ENCODE data around the gene CARS1. TPM values are rescaled to one million over a fixed set of nuclear protein-coding genes. Genes with fewer than 3 reads are reported as not detected.

The CARS1 gene
- polyA plus RNA-seq, 1 of the 3 experiments (the other 2 are of a cell fraction), result 52.1 TPM

DNA sequence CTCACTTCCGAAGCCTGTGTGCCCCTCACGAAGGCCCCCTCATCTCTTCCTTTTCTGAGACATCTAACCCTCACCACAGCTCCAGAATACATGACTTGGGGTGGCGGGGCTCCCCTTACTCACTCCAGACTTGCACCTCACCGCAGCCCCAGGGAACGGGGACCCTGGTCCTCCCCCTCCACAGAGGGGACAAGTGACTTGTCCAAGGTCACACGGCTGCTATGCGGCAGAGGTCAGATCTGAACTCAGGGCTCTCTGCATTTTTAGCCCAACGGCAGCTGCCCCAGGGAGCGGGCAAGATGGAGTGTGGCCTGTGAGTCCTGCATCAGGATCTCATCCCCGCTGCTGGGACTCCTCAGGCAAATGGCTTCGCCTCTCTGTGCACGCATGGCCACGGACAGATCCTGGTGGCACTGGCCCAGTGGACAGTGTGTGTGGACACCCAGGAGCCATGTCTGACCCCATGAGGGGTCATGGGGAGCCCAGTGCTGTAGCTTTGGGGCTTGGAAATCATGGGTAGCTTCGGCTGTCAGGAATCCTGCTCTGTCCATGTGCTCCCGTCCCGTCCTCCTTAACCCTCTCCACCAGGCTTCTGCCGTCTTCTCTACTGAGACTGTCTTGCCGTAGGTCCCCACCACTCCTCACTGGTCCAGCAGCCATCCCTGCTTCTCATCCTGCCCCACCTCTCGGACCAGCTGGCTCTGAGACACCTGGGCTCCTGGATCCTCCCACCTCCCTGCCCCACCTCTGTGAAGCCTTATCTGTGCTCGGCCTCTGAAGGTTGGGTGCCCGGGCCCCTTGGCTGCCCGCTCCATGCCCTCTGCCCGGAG lies 48.0 kb upstream of the CARS1 start:
- no peak overlapping the region for H3K27ac ChIP-seq (ENCODE audit: low read depth in 2 of 2, low read length in 1 of 2)
- H3K4me2 ChIP-seq, result no peak overlapping the region
- H3F3A ChIP-seq (replicated peaks; ENCODE audit: insufficient read depth), result no peaks in the 10 kb centered on the region
- H3K36me3 ChIP-seq (replicated peaks in 1 of 2; ENCODE audit: control insufficient read depth in 1 of 2, insufficient read depth in 2 of 2, low read length in 1 of 2), result no peaks in the 10 kb centered on the region
- ChIA-PET POLR2A (no interaction called here), CTCF (interaction anchor here (1.2 to 2.0 kb wide), 3 partner anchors 13 to 15 kb away, joined by 4 to 13 read pairs (median 7); no protein-coding TSS in a partner anchor)
- 97% methylated on average over 16 of the region's 23 CpGs for WGBS (ENCODE audit: low lambda C conversion rate)
- no peaks in the 10 kb centered on the region for H3K9me2 ChIP-seq
- H3K9ac ChIP-seq, result no peak overlapping the region
- TF ChIP-seq, protein P1, sequence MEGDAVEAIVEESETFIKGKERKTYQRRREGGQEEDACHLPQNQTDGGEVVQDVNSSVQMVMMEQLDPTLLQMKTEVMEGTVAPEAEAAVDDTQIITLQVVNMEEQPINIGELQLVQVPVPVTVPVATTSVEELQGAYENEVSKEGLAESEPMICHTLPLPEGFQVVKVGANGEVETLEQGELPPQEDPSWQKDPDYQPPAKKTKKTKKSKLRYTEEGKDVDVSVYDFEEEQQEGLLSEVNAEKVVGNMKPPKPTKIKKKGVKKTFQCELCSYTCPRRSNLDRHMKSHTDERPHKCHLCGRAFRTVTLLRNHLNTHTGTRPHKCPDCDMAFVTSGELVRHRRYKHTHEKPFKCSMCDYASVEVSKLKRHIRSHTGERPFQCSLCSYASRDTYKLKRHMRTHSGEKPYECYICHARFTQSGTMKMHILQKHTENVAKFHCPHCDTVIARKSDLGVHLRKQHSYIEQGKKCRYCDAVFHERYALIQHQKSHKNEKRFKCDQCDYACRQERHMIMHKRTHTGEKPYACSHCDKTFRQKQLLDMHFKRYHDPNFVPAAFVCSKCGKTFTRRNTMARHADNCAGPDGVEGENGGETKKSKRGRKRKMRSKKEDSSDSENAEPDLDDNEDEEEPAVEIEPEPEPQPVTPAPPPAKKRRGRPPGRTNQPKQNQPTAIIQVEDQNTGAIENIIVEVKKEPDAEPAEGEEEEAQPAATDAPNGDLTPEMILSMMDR (IDR thresholded peaks at IDR 0.05), result no peak
- TF ChIP-seq, protein P2, sequence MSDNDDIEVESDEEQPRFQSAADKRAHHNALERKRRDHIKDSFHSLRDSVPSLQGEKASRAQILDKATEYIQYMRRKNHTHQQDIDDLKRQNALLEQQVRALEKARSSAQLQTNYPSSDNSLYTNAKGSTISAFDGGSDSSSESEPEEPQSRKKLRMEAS (IDR thresholded peaks at IDR 0.05; ENCODE audit: low read depth), result no peak
- TF ChIP-seq RFX5 (IDR thresholded peaks at IDR 0.05; ENCODE audit: low read length), result no peak
- TF ChIP-seq, protein P3, sequence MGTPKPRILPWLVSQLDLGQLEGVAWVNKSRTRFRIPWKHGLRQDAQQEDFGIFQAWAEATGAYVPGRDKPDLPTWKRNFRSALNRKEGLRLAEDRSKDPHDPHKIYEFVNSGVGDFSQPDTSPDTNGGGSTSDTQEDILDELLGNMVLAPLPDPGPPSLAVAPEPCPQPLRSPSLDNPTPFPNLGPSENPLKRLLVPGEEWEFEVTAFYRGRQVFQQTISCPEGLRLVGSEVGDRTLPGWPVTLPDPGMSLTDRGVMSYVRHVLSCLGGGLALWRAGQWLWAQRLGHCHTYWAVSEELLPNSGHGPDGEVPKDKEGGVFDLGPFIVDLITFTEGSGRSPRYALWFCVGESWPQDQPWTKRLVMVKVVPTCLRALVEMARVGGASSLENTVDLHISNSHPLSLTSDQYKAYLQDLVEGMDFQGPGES (IDR thresholded peaks at IDR 0.05; ENCODE audit: low read depth, low read length), result no peak
- TF ChIP-seq, protein P4, sequence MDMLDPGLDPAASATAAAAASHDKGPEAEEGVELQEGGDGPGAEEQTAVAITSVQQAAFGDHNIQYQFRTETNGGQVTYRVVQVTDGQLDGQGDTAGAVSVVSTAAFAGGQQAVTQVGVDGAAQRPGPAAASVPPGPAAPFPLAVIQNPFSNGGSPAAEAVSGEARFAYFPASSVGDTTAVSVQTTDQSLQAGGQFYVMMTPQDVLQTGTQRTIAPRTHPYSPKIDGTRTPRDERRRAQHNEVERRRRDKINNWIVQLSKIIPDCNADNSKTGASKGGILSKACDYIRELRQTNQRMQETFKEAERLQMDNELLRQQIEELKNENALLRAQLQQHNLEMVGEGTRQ (IDR thresholded peaks at IDR 0.05; ENCODE audit: borderline replicate concordance, low read depth, low read length), result no peak
- TF ChIP-seq POLR2AphosphoS5 (IDR thresholded peaks at IDR 0.05; ENCODE audit: low read depth, low read length), result no peak
- TF ChIP-seq MEF2A (IDR thresholded peaks at IDR 0.05; ENCODE audit: borderline replicate concordance, low read depth), result no peak
- no peak for TF ChIP-seq SMC3 (IDR thresholded peaks at IDR 0.05; ENCODE audit: low read depth, low read length)
- H3K4me1 ChIP-seq (ENCODE audit: control insufficient read depth in 1 of 2, insufficient read depth in 2 of 2, low read depth in 1 of 2, low read length in 1 of 2), result no peaks in the 10 kb centered on the region
- H3K79me2 ChIP-seq (ENCODE audit: insufficient read depth), result no peaks in the 10 kb centered on the region
- peak; percentile 24 for DNase-seq
- H3K27me3 ChIP-seq (ENCODE audit: insufficient read depth), result no peaks in the 10 kb centered on the region
- H3K9me3 ChIP-seq, result no peaks in the 10 kb centered on the region
- H2AFZ ChIP-seq (ENCODE audit: low read depth), result no peak overlapping the region
- 0 out of 2 replicates have a peak, but pooled peaks cover 4% of the 10 kb centered on the region for H4K20me1 ChIP-seq (ENCODE audit: insufficient read depth)
- no peak overlapping the region for H3K4me3 ChIP-seq (ENCODE audit: low read depth in 2 of 2, low read length in 1 of 2)

DNA sequence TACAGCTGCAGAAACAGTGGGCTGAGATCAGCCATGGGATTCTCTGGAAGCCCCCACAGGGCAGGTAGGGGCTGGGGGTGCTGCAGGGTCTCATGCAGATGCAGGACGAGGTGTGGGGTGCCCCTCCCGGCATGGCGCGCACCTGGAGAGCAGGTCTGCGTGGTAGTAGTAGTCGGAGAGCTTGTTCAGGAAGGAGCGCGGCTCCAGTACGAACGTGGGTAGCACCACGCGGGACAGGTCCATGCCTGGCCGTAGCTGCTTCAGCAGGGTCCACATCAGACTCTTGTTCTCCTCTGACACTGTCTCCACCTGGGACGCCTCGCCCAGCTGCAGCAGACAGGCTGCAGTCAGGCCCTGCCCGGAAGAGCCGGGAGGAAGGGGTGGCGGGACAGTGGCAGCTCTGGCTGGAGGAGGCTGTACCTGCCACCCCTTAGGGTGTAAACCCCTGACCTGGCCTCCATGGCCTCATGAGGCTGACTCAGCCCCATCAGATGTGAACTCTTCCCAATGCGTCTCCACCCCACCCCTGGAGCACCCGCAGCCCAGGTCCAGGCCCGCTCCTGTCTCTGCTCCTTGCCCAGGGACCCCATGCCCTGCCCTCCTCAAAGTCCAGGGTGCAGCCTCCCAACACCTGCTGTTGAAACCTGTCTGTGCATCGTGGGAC lies 47.0 kb upstream of the CARS1 start:
- TF ChIP-seq SMC3 (IDR thresholded peaks at IDR 0.05; ENCODE audit: low read depth, low read length), result no peak
- TF ChIP-seq, protein P5, sequence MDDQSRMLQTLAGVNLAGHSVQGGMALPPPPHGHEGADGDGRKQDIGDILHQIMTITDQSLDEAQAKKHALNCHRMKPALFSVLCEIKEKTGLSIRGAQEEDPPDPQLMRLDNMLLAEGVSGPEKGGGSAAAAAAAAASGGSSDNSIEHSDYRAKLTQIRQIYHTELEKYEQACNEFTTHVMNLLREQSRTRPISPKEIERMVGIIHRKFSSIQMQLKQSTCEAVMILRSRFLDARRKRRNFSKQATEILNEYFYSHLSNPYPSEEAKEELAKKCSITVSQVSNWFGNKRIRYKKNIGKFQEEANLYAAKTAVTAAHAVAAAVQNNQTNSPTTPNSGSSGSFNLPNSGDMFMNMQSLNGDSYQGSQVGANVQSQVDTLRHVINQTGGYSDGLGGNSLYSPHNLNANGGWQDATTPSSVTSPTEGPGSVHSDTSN (IDR thresholded peaks at IDR 0.05), result no peak
- TF ChIP-seq RFX5 (IDR thresholded peaks at IDR 0.05; ENCODE audit: low read length), result no peak
- WGBS (ENCODE audit: low lambda C conversion rate), result 92% methylated on average over 6 of the region's 22 CpGs
- POLR2A ChIA-PET, result no interaction called here

More for the DNA sequence above, 47.0 kb upstream of the CARS1 start:
- Histone ChIP-seq H3K36me3 (replicated peaks in 1 of 2; ENCODE audit: control insufficient read depth in 1 of 2, insufficient read depth in 2 of 2, low read length in 1 of 2) (no peaks in the 10 kb centered on the region), H4K20me1 (ENCODE audit: insufficient read depth) (no peaks in the 10 kb centered on the region), H3K79me2 (ENCODE audit: insufficient read depth) (no peaks in the 10 kb centered on the region), H3K27me3 (ENCODE audit: insufficient read depth) (no peaks in the 10 kb centered on the region), H3K4me3 (ENCODE audit: low read depth in 2 of 2, low read length in 1 of 2) (no peak overlapping the region), H3K27ac (ENCODE audit: low read depth in 2 of 2, low read length in 1 of 2) (no peak overlapping the region), H3K9me3 (no peaks in the 10 kb centered on the region), H3F3A (replicated peaks; ENCODE audit: insufficient read depth) (no peaks in the 10 kb centered on the region), H3K9ac (no peak overlapping the region), H3K4me1 (ENCODE audit: control insufficient read depth in 1 of 2, insufficient read depth in 2 of 2, low read depth in 1 of 2, low read length in 1 of 2) (no peaks in the 10 kb centered on the region), H3K4me2 (no peak overlapping the region), H3K9me2 (no peaks in the 10 kb centered on the region), H2AFZ (ENCODE audit: low read depth) (no peak overlapping the region)
- CTCF ChIA-PET, result interaction anchor here (1.2 to 2.0 kb wide), 3 partner anchors 12 to 113 kb away, joined by 3 to 13 read pairs (median 4); no protein-coding TSS in a partner anchor
- DNase-seq, result peak; percentile 34
